Natural killer cell treated with Interleukin-12 subunit alpha and Interleukin-12 subunit beta and Interleukin-15 and Interleukin-18, amount 100 ng/mL, for 72 hours (primary cell): ENCODE data around the gene ZBTB8B. TPM values are rescaled to one million over a fixed set of nuclear protein-coding genes. Genes with fewer than 3 reads are reported as not detected.
"Not testable (repeated sequence)": the region's sequence is repeated elsewhere in the genome, so short reads cannot be mapped to it uniquely, and the experiment has no call there.

ENCODE experiments used
- ATAC-seq, 2 donors: fragments of 150-1000 bp; cut with Tn5 transposase in 1 of 2; sonication (Bioruptor Pico), chemical (Tn5 transposase) in 1 of 2; 2 replicates each; pipeline ENCODE4 v1.10.0; 2021
- DNase-seq: peaks from one replicate; pipeline ENCODE4 v3.0.0; 2022; ENCODE audit warnings: low spot score
- H3K27ac Mint-ChIP-seq, 2 donors: 1 replicate in 1 of 2; 2 replicates in 1 of 2; pipeline ENCODE4 v1.8.0; 2022; ENCODE audit warnings: mixed read lengths in 2 of 2, mild to moderate bottlenecking in 1 of 2, moderate library complexity in 1 of 2
- H3K27me3 Mint-ChIP-seq, 2 donors: 1 replicate in 1 of 2; 2 replicates in 1 of 2; pipeline ENCODE4 v1.8.0; 2022; ENCODE audit warnings: mixed read lengths in 2 of 2
- H3K36me3 Mint-ChIP-seq: one replicate; pipeline ENCODE4 v1.8.0; 2022; ENCODE audit warnings: mixed read lengths
- H3K4me1 Mint-ChIP-seq, 2 donors: 1 replicate in 1 of 2; 2 replicates in 1 of 2; pipeline ENCODE4 v1.8.0; 2022; ENCODE audit warnings: low read depth in 2 of 2, mixed read lengths in 2 of 2, mild to moderate bottlenecking in 1 of 2
- H3K4me3 Mint-ChIP-seq: one replicate; pipeline ENCODE4 v1.8.0; 2022; ENCODE audit warnings: mixed read lengths
- H3K9me3 Mint-ChIP-seq: 2 replicates; pipeline ENCODE4 v1.8.0; 2022; ENCODE audit warnings: mixed read lengths
- total RNA-seq, 2 donors: library from RNA; stranded (reverse); gene quantifications; one replicate each; pipeline ENCODE4 v1.2.3, GENCODE V29; 2022

The ZBTB8B gene
- total RNA-seq, 2 donors from 2014 or later: not detected

GRCh38 chr1:32454726-32455125, 10.1 kb upstream of the ZBTB8B start:
- Mint-ChIP-seq H3K4me1 (no peaks in the 10 kb centered on the region), H3K27me3 (peaks cover 2 to 9% of the 10 kb centered on the region in 2 donors), H3K9me3 (peaks cover 11% of the 10 kb centered on the region), H3K4me3 (no peak overlapping the region), H3K27ac (no peak overlapping the region), H3K36me3 (peaks cover 9% of the 10 kb centered on the region)
- ATAC-seq: no peak
- no peak for DNase-seq

- Mint-ChIP-seq H3K4me3 (no peak overlapping the region), H3K4me1 (no peaks in the 10 kb centered on the region), H3K27ac (no peak overlapping the region), H3K36me3 (peaks cover 8% of the 10 kb centered on the region), H3K27me3 (peaks cover 0 to 2% of the 10 kb centered on the region in 2 donors), H3K9me3 (peaks cover 11% of the 10 kb centered on the region)
- DNase-seq (no peak), ATAC-seq (no peak)
Observed at GRCh38 chr1:32455958-32456357, 8.9 kb upstream of the ZBTB8B start.

- H3K27me3 Mint-ChIP-seq: peaks cover 18 to 23% of the 10 kb centered on the region in 2 donors
- H3K4me1 Mint-ChIP-seq, H3K4me3 Mint-ChIP-seq, DNase-seq, ATAC-seq, H3K36me3 Mint-ChIP-seq, H3K27ac Mint-ChIP-seq: not testable (repeated sequence)
- H3K9me3 Mint-ChIP-seq: peaks cover 11% of the 10 kb centered on the region
Observed at GRCh38 chr1:32458798-32459197, 6.1 kb upstream of the ZBTB8B start.

- H3K27ac Mint-ChIP-seq: not testable (repeated sequence)
- Mint-ChIP-seq H3K9me3 (peaks cover 11% of the 10 kb centered on the region), H3K4me1 (peaks cover 14% of the 10 kb centered on the region in 2 donors)
Observed at GRCh38 chr1:32462977-32463376, 1.9 kb upstream of the ZBTB8B start.

GRCh38 chr1:32464191-32464715, 619 bp upstream of the ZBTB8B start:
- DNase-seq (no peak), ATAC-seq (no peak)
- peaks cover 39 to 48% of the 10 kb centered on the region in 2 donors for H3K27me3 Mint-ChIP-seq
- peaks cover 2% of the 10 kb centered on the region for H3K9me3 Mint-ChIP-seq
- peaks cover 3% of the 10 kb centered on the region for H3K36me3 Mint-ChIP-seq
- peaks cover 14% of the 10 kb centered on the region in 2 donors for H3K4me1 Mint-ChIP-seq
- H3K27ac Mint-ChIP-seq: no peak overlapping the region
- peak overlapping the region; percentile 48 for H3K4me3 Mint-ChIP-seq

More at GRCh38 chr1:32462977-32463376, 1.9 kb upstream of the ZBTB8B start:
- not testable (repeated sequence) for H3K4me3 Mint-ChIP-seq, DNase-seq, H3K36me3 Mint-ChIP-seq, ATAC-seq
- peaks cover 39 to 48% of the 10 kb centered on the region in 2 donors for H3K27me3 Mint-ChIP-seq

GRCh38 chr1:32465578-32465933, 684 bp downstream of the ZBTB8B start:
- ATAC-seq (no peak), DNase-seq (no peak)
- Mint-ChIP-seq H3K4me3 (peak overlapping the region; percentile 55), H3K27me3 (peaks cover 39 to 48% of the 10 kb centered on the region in 2 donors), H3K4me1 (peaks cover 14% of the 10 kb centered on the region in 2 donors), H3K27ac (no peak overlapping the region), H3K9me3 (no peaks in the 10 kb centered on the region), H3K36me3 (no peaks in the 10 kb centered on the region)

GRCh38 chr1:32466761-32467160, 1.9 kb downstream of the ZBTB8B start:
- Mint-ChIP-seq H3K36me3 (no peaks in the 10 kb centered on the region), H3K4me3 (no peak overlapping the region), H3K4me1 (peaks cover 14% of the 10 kb centered on the region in 2 donors), H3K27ac (no peak overlapping the region), H3K27me3 (peaks cover 38 to 42% of the 10 kb centered on the region in 2 donors), H3K9me3 (no peaks in the 10 kb centered on the region)
- ATAC-seq (no peak), DNase-seq (no peak)

- no peaks in the 10 kb centered on the region for H3K36me3 Mint-ChIP-seq
- H3K4me1 Mint-ChIP-seq: peaks cover 14% of the 10 kb centered on the region in 2 donors
- ATAC-seq: no peak
- peaks cover 23 to 25% of the 10 kb centered on the region in 2 donors for H3K27me3 Mint-ChIP-seq
- H3K9me3 Mint-ChIP-seq: no peaks in the 10 kb centered on the region
- no peak overlapping the region for H3K4me3 Mint-ChIP-seq
- H3K27ac Mint-ChIP-seq: no peak overlapping the region
- DNase-seq: no peak
Observed at GRCh38 chr1:32468791-32469190, 3.9 kb downstream of the ZBTB8B start.

GRCh38 chr1:32470431-32470830, 5.6 kb downstream of the ZBTB8B start:
- Mint-ChIP-seq H3K4me3 (no peak overlapping the region), H3K4me1 (peaks cover 3% of the 10 kb centered on the region in 2 donors), H3K27ac (no peak overlapping the region), H3K36me3 (no peaks in the 10 kb centered on the region), H3K9me3 (no peaks in the 10 kb centered on the region), H3K27me3 (peaks cover 10 to 16% of the 10 kb centered on the region in 2 donors)
- ATAC-seq (no peak), DNase-seq (no peak)

- H3K27ac Mint-ChIP-seq: no peak overlapping the region
- no peak for DNase-seq
- H3K4me1 Mint-ChIP-seq: no peaks in the 10 kb centered on the region
Observed at GRCh38 chr1:32470991-32471694, 6.3 kb downstream of the ZBTB8B start.

GRCh38 chr1:32471695-32472362, 7.0 kb downstream of the ZBTB8B start:
- DNase-seq (no peak), ATAC-seq (no peak)
- Mint-ChIP-seq H3K27ac (no peak overlapping the region), H3K9me3 (no peaks in the 10 kb centered on the region), H3K36me3 (no peaks in the 10 kb centered on the region), H3K27me3 (peaks cover 9 to 15% of the 10 kb centered on the region in 2 donors), H3K4me3 (no peak overlapping the region), H3K4me1 (no peaks in the 10 kb centered on the region)

More at GRCh38 chr1:32470991-32471694, 6.3 kb downstream of the ZBTB8B start:
- Mint-ChIP-seq H3K4me3 (no peak overlapping the region), H3K36me3 (no peaks in the 10 kb centered on the region), H3K9me3 (no peaks in the 10 kb centered on the region), H3K27me3 (peaks cover 7 to 15% of the 10 kb centered on the region in 2 donors)
- peak in 1 of 2 donors; percentile 56 for ATAC-seq

- not testable (repeated sequence) for H3K36me3 Mint-ChIP-seq, ATAC-seq, H3K9me3 Mint-ChIP-seq, H3K4me1 Mint-ChIP-seq, DNase-seq, H3K4me3 Mint-ChIP-seq, H3K27ac Mint-ChIP-seq
- H3K27me3 Mint-ChIP-seq: peaks cover 13 to 22% of the 10 kb centered on the region in 2 donors
Observed at GRCh38 chr1:32472966-32473365, 8.1 kb downstream of the ZBTB8B start.

GRCh38 chr1:32474954-32475353, 10.1 kb downstream of the ZBTB8B start:
- H3K4me3 Mint-ChIP-seq: no peak overlapping the region
- H3K4me1 Mint-ChIP-seq: no peaks in the 10 kb centered on the region
- H3K9me3 Mint-ChIP-seq: no peaks in the 10 kb centered on the region
- DNase-seq (no peak), ATAC-seq (no peak)
- H3K27me3 Mint-ChIP-seq: peaks cover 13 to 28% of the 10 kb centered on the region in 2 donors
- no peaks in the 10 kb centered on the region for H3K36me3 Mint-ChIP-seq
- H3K27ac Mint-ChIP-seq: no peak overlapping the region

- H3K4me3 Mint-ChIP-seq: no peak overlapping the region
- peaks cover 11 to 35% of the 10 kb centered on the region in 2 donors for H3K27me3 Mint-ChIP-seq
- no peaks in the 10 kb centered on the region for H3K9me3 Mint-ChIP-seq
- DNase-seq: no peak
- H3K27ac Mint-ChIP-seq: no peak overlapping the region
- H3K4me1 Mint-ChIP-seq: no peaks in the 10 kb centered on the region
- no peaks in the 10 kb centered on the region for H3K36me3 Mint-ChIP-seq
- ATAC-seq: no peak
Observed at GRCh38 chr1:32480003-32480402, 15.1 kb downstream of the ZBTB8B start.
